Muscle layer of colon (tissue), 2 donors: ENCODE data around the gene FGD1.
"Not testable (repeated sequence)": the region's sequence is repeated elsewhere in the genome, so short reads cannot be mapped to it uniquely, and the experiment has no call there.

Experiments used
- H3K27ac ChIP-seq: one replicate; pipeline ENCODE4 v1.7.0; 2013; ENCODE audit warnings: low read depth, mild to moderate bottlenecking, low read length, moderate library complexity
- H3K27me3 ChIP-seq, 2 donors: one replicate each; pipeline ENCODE4 v1.7.0; 2013; ENCODE audit warnings: low read length in 2 of 2, mild to moderate bottlenecking in 2 of 2; ENCODE audit not compliant: insufficient read depth in 2 of 2, control insufficient read depth in 1 of 2
- H3K36me3 ChIP-seq: one replicate; pipeline ENCODE4 v1.7.0; 2013; ENCODE audit warnings: mild to moderate bottlenecking, low read length; ENCODE audit not compliant: insufficient read depth
- H3K4me1 ChIP-seq: one replicate; pipeline ENCODE4 v1.7.0; 2013; ENCODE audit warnings: mild to moderate bottlenecking, low read length; ENCODE audit not compliant: insufficient read depth
- H3K4me3 ChIP-seq, 2 donors: one replicate each; pipeline ENCODE4 v1.7.0; 2013; ENCODE audit warnings: low read length in 2 of 2, low read depth in 1 of 2, mild to moderate bottlenecking in 1 of 2, moderate library complexity in 1 of 2
- H3K9ac ChIP-seq: one replicate; pipeline ENCODE4 v1.7.0; 2013; ENCODE audit warnings: low read length
- H3K9me3 ChIP-seq: one replicate; pipeline ENCODE4 v1.7.0; 2013; ENCODE audit warnings: mild to moderate bottlenecking, low read length
- donor health status: abdominal sarcoma.
- donor health status: Adenocarcinoma of cecum.

Gene FGD1

DNA sequence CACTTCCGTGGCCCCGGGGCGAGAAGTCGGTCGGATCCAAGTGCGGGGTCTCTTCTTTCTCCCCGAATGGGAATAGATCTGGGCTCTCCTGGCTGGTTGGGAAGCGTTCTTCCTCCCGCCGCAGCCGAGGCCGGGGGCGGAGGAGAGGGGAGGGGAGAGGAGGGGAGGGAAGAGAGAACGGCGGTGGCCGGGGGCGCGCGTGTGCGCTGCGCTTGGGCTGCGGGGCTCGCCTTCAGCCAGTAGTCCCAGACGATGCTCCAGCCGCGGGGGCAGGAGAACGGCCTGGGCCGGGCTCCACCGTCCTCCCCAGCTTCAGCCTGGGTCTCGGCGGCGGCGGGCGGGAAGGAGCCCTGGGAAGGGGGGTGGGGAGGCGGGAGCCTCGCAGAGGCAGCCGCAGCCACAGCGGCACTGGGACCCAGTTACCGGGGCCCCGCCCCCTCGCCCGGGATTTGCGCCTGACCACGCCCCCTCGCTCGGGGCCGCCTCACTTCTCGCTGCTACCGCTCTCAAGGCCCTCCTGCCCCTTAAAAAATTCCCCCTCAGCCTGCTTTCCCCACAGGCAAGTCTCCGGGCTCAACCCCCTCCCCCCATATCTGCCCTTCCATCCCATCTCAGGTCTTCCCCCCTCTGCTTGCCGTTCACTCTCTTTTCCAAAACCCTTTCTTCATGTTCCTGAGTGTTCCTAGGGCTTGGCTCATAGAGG, at the start of gene FGD1:
Gene FGD1, minus strand, starts transcription at position 421 of the 703 bp plus-strand sequence. CDS start 802 bp downstream, outside the sequence.
- peak within 1 kb of the TSS; percentile 63 for H3K27ac ChIP-seq
- H3K9me3 ChIP-seq: no peaks in the 10 kb centered on the region
- no peaks in the 10 kb centered on the region for H3K36me3 ChIP-seq
- peaks cover 3 to 5% of the 10 kb centered on the region in 2 donors for H3K27me3 ChIP-seq
- H3K4me1 ChIP-seq: peaks cover 7% of the 10 kb centered on the region
- H3K4me3 ChIP-seq: peak within 1 kb of the TSS; percentile 48 to 54
- no peak within 1 kb of the TSS for H3K9ac ChIP-seq

DNA sequence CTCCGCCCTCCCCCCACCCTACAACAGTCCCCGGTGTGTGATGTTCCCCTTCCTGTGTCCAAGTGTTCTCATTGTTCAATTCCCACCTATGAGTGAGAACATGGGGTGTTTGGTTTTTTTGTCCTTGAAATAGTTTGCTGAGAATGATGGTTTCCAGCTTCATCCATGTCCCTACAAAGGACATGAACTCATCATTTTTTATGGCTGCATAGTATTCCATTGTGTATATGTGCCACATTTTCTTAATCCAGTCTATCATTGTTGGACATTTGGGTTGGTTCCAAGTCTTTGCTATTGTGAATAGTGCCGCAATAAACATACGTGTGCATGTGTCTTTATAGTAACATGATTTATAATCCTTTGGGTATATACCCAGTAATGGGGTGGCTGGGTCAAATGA, 46.2 kb upstream of the FGD1 start:
- peaks cover 12% of the 10 kb centered on the region for H3K36me3 ChIP-seq
- H3K4me3 ChIP-seq: not testable (repeated sequence)

DNA sequence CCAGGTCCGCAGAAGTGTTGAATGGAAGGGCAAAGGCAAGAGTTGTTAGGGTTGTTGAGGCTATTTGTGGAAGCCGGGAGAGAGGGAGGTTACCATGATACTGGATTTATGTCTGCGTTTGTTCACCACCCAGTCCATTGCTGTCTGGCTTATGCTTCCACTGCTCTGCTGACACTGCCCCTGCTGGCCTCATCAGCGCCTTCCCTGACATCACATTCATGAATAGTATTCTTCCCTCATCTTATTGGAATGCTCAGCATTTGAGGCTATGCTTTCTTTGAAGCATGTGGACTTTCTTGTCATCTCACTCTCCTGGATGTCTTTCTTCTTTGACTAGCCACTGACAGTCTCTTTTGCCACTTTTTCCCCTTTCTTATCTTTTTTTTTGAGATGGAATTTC, 44.3 kb upstream of the FGD1 start:
- no peak overlapping the region for H3K27ac ChIP-seq
- H3K4me1 ChIP-seq: no peaks in the 10 kb centered on the region
- no peak overlapping the region for H3K9ac ChIP-seq
- no peaks in the 10 kb centered on the region for H3K9me3 ChIP-seq
- peaks cover 12% of the 10 kb centered on the region for H3K36me3 ChIP-seq
- H3K4me3 ChIP-seq: no peak overlapping the region
- H3K27me3 ChIP-seq: no peaks in the 10 kb centered on the region

More for the DNA sequence above, 46.2 kb upstream of the FGD1 start:
- not testable (repeated sequence) for H3K4me1 ChIP-seq, H3K27me3 ChIP-seq, H3K9ac ChIP-seq, H3K9me3 ChIP-seq, H3K27ac ChIP-seq

DNA sequence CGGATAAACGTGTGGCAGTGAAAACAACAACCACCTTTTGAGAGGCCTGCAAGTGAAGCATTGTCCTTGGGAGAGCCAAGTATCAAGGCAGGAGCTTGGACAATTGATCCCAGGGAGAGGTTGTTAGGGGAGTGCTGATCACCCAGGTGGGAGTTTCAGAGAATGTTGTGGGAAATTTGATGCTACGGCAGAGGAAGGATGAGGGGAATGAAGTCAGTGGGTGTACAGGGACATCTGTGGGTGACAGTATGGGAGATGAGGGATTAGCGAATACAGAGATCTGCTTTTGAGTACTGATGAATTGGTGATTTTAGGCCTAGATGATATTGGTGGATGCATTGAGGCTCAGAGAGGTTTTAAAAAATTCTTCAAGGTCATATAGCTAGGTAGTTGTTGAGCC, 38.2 kb upstream of the FGD1 start:
- H3K27ac ChIP-seq: no peak overlapping the region

DNA sequence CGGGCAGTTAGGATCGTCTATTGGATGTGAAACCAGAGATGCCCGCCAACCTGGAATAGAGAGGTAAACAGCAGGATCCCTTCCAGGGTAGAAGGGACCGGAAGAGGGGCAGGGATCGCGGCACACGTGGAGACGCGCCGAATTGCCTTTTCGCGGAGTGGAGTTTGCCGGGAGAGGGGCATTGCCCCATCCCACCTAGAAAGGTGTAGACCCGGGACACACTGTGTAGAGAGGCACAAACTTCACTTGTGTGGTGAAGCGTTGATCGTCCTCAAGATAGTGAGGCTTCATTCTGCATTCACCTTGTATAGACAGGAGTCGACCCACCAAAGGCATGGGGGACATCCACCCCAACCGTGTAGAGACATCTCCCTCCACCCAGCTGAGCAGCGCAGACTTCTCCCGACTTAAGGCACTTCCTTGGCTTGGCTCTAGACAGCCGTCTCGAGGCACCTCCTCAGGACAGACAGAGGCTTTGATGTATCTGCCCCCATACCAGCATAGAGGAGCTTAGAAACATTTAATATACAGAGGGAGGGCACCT, 34.4 kb upstream of the FGD1 start:
- peak overlapping the region; percentile 48 for H3K27ac ChIP-seq
- H3K36me3 ChIP-seq: no peaks in the 10 kb centered on the region
- H3K4me3 ChIP-seq: peak overlapping the region; percentile 40 to 63
- no peaks in the 10 kb centered on the region for H3K27me3 ChIP-seq
- peak overlapping the region; percentile 72 for H3K9ac ChIP-seq
- H3K9me3 ChIP-seq: no peaks in the 10 kb centered on the region
- peaks cover 11% of the 10 kb centered on the region for H3K4me1 ChIP-seq

More for the DNA sequence above, 38.2 kb upstream of the FGD1 start:
- Histone ChIP-seq H3K36me3 (no peaks in the 10 kb centered on the region), H3K9me3 (no peaks in the 10 kb centered on the region), H3K27me3 (no peaks in the 10 kb centered on the region), H3K9ac (no peak overlapping the region), H3K4me1 (peaks cover 11% of the 10 kb centered on the region), H3K4me3 (no peak overlapping the region)

DNA sequence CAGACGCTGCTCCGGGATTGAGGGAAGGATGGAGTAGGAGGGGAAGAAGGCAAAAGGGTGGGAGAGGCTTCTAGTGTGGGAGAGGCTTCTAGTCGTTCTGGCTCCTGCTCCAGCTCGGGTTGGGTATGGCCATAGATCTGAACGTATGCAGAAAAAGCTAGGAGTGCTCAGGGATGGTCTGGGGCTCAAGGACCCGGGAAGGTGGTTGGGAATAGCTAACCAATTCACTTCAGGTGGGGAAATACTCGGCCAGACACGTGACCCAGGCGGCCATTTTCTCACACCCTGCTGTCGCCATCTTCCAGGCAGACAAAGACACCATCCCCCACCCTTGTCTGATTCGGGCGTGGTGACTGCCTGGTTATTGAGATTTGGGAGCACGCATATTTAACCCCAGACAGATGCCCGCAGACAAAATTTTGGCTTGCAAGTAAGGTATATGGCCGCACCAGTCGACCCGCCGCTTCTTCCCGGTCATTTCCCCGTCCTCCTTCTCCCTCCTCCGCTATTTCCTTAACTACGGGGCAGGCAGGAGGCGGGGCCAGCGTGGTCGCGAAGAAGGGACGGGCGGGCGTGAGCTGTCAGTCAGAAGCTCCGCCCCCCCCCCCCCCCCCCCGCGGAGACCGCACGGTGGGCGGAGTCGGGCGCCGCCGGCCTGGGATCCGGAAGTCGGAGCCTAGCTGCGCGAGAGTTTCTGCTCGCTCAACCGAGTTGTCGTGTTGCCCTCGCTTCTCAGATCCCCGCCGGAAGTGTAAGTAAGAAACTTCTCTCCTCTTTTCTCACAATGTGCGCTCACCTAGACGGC, 33.7 kb upstream of the FGD1 start, which contains the start of gene GNL3L:
Gene GNL3L, plus strand, starts transcription at position 668 of the 805 bp plus-strand sequence. CDS start 2,348 bp downstream, outside the sequence.
- Histone ChIP-seq H3K9ac (peak within 1 kb of the TSS; percentile 72), H3K27ac (peak within 1 kb of the TSS; percentile 48), H3K27me3 (no peaks in the 10 kb centered on the region), H3K36me3 (no peaks in the 10 kb centered on the region), H3K4me1 (peaks cover 10% of the 10 kb centered on the region), H3K9me3 (no peaks in the 10 kb centered on the region), H3K4me3 (peak within 1 kb of the TSS; percentile 40 to 68)

DNA sequence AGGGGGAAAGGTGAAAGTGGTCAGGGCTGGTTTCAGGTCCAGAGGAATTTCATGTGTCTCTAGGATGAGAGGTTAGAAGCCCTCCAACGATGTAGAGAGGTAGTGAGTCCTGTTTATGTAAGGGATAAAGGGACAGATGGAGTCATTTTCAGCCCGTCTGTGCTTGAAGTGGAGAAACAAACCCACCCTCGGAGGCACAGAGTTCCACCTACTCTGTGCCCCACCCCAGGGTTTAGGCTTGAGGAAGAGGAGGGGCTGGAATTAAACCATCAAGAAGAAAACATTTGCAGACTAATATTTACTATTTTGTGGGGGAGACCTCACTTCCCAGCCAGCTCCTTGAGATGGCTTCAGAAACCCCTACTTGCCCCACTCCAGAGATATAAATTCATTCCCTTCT, 33.1 kb upstream of the FGD1 start:
- Histone ChIP-seq H3K9me3 (no peaks in the 10 kb centered on the region), H3K27me3 (no peaks in the 10 kb centered on the region), H3K36me3 (no peaks in the 10 kb centered on the region), H3K4me3 (peak overlapping the region in 1 of 2 donors; percentile 68), H3K9ac (no peak overlapping the region), H3K27ac (peak overlapping the region; percentile 35), H3K4me1 (peaks cover 4% of the 10 kb centered on the region)

DNA sequence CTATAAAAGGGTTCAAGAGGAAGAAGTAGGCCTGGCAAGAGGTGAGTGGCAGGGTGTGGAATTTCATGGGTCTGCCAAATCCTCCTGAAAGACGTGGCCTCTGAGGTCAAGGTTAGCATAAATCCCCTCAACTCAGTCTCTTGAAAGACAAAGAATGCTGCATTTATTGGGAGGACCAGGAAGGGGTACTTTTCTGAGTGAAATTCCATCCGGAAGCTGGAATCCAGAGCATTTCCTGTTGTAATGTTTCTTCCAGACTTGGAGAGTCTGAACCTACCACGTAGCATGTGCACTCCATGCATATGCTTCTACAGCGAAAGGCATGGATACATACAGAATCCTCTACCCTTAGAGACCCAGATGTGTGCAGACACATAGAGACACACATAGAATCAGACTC, 13.4 kb upstream of the FGD1 start:
- Histone ChIP-seq H3K36me3 (no peaks in the 10 kb centered on the region), H3K27ac (no peak overlapping the region), H3K9ac (no peak overlapping the region), H3K9me3 (no peaks in the 10 kb centered on the region), H3K4me3 (no peak overlapping the region), H3K4me1 (no peaks in the 10 kb centered on the region), H3K27me3 (no peaks in the 10 kb centered on the region)

DNA sequence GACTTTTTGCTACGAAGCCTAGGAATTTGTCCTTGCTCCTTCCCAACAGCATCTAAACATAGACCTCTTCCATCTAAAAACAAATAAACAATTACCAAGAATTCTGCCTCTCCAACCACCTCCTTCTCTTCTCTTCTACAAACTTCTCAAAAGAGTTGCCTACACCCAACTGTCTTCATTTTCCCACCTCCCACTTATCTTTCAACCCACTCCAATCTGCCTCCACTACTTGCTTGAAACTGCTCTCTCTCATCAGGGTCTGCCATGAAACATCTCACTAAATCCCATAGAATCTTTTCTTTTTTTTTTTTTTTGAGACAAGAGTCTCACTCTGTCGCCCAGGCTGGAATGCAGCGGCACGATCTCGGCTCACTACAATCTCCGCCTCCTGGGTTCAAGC, 902 bp upstream of the FGD1 start:
- H3K9ac ChIP-seq: no peak overlapping the region
- H3K4me3 ChIP-seq: no peak overlapping the region
- peak overlapping the region; percentile 58 for H3K27ac ChIP-seq
- no peaks in the 10 kb centered on the region for H3K36me3 ChIP-seq
- H3K4me1 ChIP-seq: peaks cover 7% of the 10 kb centered on the region
- H3K9me3 ChIP-seq: no peaks in the 10 kb centered on the region
- H3K27me3 ChIP-seq: peaks cover 3 to 5% of the 10 kb centered on the region in 2 donors

DNA sequence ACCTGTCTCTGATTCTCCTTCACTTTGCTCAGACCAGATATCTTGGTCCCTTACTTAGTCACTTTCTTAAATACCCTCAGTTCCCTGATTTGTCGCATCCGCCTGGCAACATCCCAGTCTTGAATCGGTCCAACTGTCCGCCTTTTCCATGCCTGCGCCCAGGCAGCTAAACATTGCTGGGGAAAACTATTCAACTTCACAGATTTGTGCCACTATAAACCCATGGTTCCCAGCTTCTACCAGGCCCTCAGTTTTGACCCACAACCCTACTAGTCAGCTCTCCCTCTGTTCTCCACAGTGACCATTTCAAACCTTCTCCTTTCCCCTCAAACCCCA, 451 bp upstream of the FGD1 start:
- H3K27me3 ChIP-seq: peaks cover 3 to 5% of the 10 kb centered on the region in 2 donors
- H3K27ac ChIP-seq: peak overlapping the region; percentile 58
- peak overlapping the region; percentile 24 to 32 for H3K4me3 ChIP-seq
- peaks cover 7% of the 10 kb centered on the region for H3K4me1 ChIP-seq
- no peaks in the 10 kb centered on the region for H3K9me3 ChIP-seq
- no peaks in the 10 kb centered on the region for H3K36me3 ChIP-seq
- H3K9ac ChIP-seq: no peak overlapping the region

DNA sequence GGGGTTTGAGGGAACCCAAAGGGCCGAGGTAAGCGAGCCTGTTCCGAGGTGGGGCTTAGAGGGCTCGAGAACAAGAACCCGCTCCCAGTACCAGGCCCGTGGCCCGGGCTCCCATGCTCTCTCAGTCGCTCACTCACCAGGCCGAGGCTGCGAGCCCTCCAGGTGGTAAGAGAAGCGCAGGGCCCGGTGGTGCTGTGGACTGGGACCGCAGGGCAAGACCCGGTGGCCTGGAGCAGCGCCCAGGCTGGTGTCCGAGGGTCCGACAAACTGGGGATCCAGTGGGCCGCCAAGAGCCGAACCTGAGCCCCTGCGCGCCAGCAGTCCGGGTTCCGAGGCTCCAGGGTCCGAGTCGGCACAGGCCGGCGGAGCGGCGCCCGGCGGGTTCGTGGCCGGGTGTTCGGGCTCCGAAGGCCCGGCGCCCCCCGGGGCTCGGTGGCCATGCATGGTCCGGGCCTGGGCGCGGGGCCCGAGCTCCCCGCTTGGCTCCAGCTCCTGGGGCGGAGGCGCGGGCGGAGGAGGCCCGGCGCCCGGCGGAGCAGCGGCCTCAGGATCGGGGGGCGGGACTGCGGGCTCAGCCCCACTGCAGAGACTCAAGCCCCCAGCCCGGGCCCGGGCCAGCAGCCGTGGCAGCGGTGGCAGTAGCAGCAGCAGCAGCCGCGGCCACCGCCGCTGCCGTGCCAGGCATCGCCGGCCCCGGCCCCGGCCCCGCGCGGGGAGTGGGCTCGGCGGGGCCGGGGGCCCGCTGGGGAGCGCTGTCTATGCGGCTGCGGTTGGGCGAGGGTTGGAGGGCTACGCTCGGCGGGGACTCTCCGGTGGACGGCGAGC, 833 bp downstream of the FGD1 start:
- Histone ChIP-seq H3K27ac (peak overlapping the region; percentile 63), H3K36me3 (no peaks in the 10 kb centered on the region), H3K27me3 (peaks cover 3 to 5% of the 10 kb centered on the region in 2 donors), H3K4me1 (peaks cover 7% of the 10 kb centered on the region), H3K4me3 (peak overlapping the region; percentile 48 to 54), H3K9me3 (no peaks in the 10 kb centered on the region), H3K9ac (no peak overlapping the region)
